IMR-90 (cell line): ENCODE results near the gene FOXB1.

Source experiments
- BHLHE40 ChIP-seq: fragments of 150-350 bp; IDR thresholded peaks from 2 replicates; pipeline ENCODE4 v1.6.1; 2016; ENCODE audit warnings: mild to moderate bottlenecking, low read depth, low read length
- CEBPB ChIP-seq: IDR thresholded peaks from 2 replicates; pipeline ENCODE4 v1.6.1; 2012; ENCODE audit warnings: low read depth, low read length, improper control_type of control experiment
- MAZ ChIP-seq: IDR thresholded peaks from 2 replicates; pipeline ENCODE4 v1.6.1; 2012; ENCODE audit warnings: low read depth, mild to moderate bottlenecking, low read length, improper control_type of control experiment, moderate library complexity, borderline replicate concordance
- MXI1 ChIP-seq: IDR thresholded peaks from 2 replicates; pipeline ENCODE4 v1.6.1; 2012; ENCODE audit warnings: low read depth, mild to moderate bottlenecking, low read length, moderate library complexity, borderline replicate concordance
- POLR2A ChIP-seq: IDR thresholded peaks from 2 replicates; pipeline ENCODE4 v1.6.1; 2012; ENCODE audit warnings: mild to moderate bottlenecking, low read depth, low read length
- RCOR1 ChIP-seq: IDR thresholded peaks from 2 replicates; pipeline ENCODE4 v1.6.1; 2012; ENCODE audit warnings: mild to moderate bottlenecking, low read length, improper control_type of control experiment; ENCODE audit not compliant: insufficient replicate concordance
- RFX5 ChIP-seq: IDR thresholded peaks from 2 replicates; pipeline ENCODE4 v1.8.0; 2012; ENCODE audit warnings: low read depth, mild to moderate bottlenecking, low read length, moderate library complexity
- SMC3 ChIP-seq: fragments of 150-350 bp; IDR thresholded peaks from 2 replicates; pipeline ENCODE4 v1.6.1; 2016; ENCODE audit warnings: low read depth, mild to moderate bottlenecking, antibody characterized with exemption, low read length, moderate library complexity
- TF ChIP-seq, protein P1 (sequence below): conservative IDR thresholded peaks from 2 replicates; pipeline ENCODE4 v1.5.1; 2012; ENCODE audit warnings: mild to moderate bottlenecking, low read depth, low read length, improper control_type of control experiment
- TF ChIP-seq, protein P2 (sequence below): fragments of 150-350 bp; IDR thresholded peaks from 2 replicates; pipeline ENCODE4 v1.6.1; 2017; ENCODE audit warnings: mild to moderate bottlenecking, antibody characterized with exemption, low read length, low read depth
- TF ChIP-seq, protein P3 (sequence below): fragments of 150-350 bp; IDR thresholded peaks from 2 replicates; pipeline ENCODE4 v1.6.1; 2016; ENCODE audit warnings: low read depth, mild to moderate bottlenecking, low read length, moderate library complexity, borderline replicate concordance

DNA sequence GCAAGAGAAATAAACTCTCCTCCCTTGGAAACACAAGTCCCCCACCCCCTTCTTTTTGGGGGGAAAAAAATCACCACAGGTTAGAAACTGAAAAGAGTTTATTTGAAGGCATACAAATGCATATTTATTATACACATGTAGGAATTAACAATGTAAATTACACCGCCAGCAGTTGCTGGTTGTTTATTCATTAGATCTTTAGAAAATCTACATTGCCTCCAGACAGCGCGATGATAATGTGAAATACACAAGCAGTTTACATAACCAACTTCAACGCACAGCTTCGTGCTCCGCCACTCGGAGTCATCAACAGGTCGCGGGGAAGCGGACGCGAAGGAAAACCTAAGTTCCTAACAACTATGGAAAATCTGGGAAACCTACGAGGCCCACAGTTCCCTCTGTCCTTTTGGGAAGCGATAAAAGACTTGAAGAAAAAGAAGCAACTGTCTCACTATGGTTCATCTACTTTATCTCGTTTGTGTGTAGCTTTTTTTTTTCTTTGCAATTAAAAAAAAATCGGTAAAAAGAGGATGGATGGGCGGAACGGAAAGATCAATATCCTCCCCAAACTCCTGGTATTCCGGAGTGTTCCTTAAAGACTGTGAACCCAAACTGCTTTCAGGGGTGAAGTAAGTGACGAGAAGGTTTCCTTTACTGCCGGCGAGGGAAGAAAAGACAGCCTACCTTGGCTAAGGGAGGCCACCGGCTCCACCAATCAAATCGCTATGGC is 8.4 kb upstream of the FOXB1 start:
- TF ChIP-seq, protein P1, sequence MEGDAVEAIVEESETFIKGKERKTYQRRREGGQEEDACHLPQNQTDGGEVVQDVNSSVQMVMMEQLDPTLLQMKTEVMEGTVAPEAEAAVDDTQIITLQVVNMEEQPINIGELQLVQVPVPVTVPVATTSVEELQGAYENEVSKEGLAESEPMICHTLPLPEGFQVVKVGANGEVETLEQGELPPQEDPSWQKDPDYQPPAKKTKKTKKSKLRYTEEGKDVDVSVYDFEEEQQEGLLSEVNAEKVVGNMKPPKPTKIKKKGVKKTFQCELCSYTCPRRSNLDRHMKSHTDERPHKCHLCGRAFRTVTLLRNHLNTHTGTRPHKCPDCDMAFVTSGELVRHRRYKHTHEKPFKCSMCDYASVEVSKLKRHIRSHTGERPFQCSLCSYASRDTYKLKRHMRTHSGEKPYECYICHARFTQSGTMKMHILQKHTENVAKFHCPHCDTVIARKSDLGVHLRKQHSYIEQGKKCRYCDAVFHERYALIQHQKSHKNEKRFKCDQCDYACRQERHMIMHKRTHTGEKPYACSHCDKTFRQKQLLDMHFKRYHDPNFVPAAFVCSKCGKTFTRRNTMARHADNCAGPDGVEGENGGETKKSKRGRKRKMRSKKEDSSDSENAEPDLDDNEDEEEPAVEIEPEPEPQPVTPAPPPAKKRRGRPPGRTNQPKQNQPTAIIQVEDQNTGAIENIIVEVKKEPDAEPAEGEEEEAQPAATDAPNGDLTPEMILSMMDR = no peak
- TF ChIP-seq RFX5 = no peak
- TF ChIP-seq MAZ = no peak
- TF ChIP-seq SMC3 = no peak
- TF ChIP-seq POLR2A = no peak
- TF ChIP-seq BHLHE40 = no peak
- TF ChIP-seq CEBPB = no peak
- no peak for TF ChIP-seq MXI1
- TF ChIP-seq, protein P2, sequence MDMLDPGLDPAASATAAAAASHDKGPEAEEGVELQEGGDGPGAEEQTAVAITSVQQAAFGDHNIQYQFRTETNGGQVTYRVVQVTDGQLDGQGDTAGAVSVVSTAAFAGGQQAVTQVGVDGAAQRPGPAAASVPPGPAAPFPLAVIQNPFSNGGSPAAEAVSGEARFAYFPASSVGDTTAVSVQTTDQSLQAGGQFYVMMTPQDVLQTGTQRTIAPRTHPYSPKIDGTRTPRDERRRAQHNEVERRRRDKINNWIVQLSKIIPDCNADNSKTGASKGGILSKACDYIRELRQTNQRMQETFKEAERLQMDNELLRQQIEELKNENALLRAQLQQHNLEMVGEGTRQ = no peak
- TF ChIP-seq, protein P3, sequence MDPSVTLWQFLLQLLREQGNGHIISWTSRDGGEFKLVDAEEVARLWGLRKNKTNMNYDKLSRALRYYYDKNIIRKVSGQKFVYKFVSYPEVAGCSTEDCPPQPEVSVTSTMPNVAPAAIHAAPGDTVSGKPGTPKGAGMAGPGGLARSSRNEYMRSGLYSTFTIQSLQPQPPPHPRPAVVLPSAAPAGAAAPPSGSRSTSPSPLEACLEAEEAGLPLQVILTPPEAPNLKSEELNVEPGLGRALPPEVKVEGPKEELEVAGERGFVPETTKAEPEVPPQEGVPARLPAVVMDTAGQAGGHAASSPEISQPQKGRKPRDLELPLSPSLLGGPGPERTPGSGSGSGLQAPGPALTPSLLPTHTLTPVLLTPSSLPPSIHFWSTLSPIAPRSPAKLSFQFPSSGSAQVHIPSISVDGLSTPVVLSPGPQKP = no peak
- no peak for TF ChIP-seq RCOR1
